ENCODE results near the gene ERBIN.
"Not testable (repeated sequence)": the region's sequence is repeated elsewhere in the genome, so short reads cannot be mapped to it uniquely, and the experiment has no call there.

ERBIN gene

GRCh38 chr5:65969539-65970393, 43.4 kb downstream of the ERBIN start:
- no peak for DNase-seq

GRCh38 chr5:65970481-65971367, 44.3 kb downstream of the ERBIN start:
- no peak for DNase-seq

- no peak for DNase-seq
Observed at GRCh38 chr5:65971643-65972042, 45.3 kb downstream of the ERBIN start.

- not testable (repeated sequence) for DNase-seq
Observed at GRCh38 chr5:65972896-65973295, 46.5 kb downstream of the ERBIN start.

GRCh38 chr5:65978251-65978650, 51.9 kb downstream of the ERBIN start:
- no peak for DNase-seq

- DNase-seq, result no peak
Observed at GRCh38 chr5:65981548-65981947, 55.2 kb downstream of the ERBIN start.

- DNase-seq, result no peak
Observed at GRCh38 chr5:65981969-65982619, 55.7 kb downstream of the ERBIN start.

- no peak for DNase-seq
Observed at GRCh38 chr5:65982635-65983034, 56.3 kb downstream of the ERBIN start.

- no peak for DNase-seq
Observed at GRCh38 chr5:65984098-65984885, 57.9 kb downstream of the ERBIN start.

- no peak for DNase-seq
Observed at GRCh38 chr5:65986050-65986451, 59.7 kb downstream of the ERBIN start.

GRCh38 chr5:65986796-65987195, 60.4 kb downstream of the ERBIN start:
- DNase-seq, result no peak

- DNase-seq, result no peak
Observed at GRCh38 chr5:65987982-65988381, 61.6 kb downstream of the ERBIN start.

GRCh38 chr5:65989158-65989557, 62.8 kb downstream of the ERBIN start:
- no peak for DNase-seq

- no peak for DNase-seq
Observed at GRCh38 chr5:65992630-65993029, 66.3 kb downstream of the ERBIN start.

GRCh38 chr5:65994117-65994786, 67.9 kb downstream of the ERBIN start:
- no peak for DNase-seq

- no peak for DNase-seq
Observed at GRCh38 chr5:65999061-65999723, 72.8 kb downstream of the ERBIN start.

GRCh38 chr5:66001952-66002351, 75.6 kb downstream of the ERBIN start:
- no peak for DNase-seq

- no peak for DNase-seq
Observed at GRCh38 chr5:66002415-66002814, 76.0 kb downstream of the ERBIN start.

GRCh38 chr5:66004216-66004615, 77.8 kb downstream of the ERBIN start:
- no peak for DNase-seq

- no peak for DNase-seq
Observed at GRCh38 chr5:66009277-66009676, 82.9 kb downstream of the ERBIN start.

- no peak for DNase-seq
Observed at GRCh38 chr5:66010476-66010875, 84.1 kb downstream of the ERBIN start.
